ENCODE data around the gene SMYD3.

DNA sequence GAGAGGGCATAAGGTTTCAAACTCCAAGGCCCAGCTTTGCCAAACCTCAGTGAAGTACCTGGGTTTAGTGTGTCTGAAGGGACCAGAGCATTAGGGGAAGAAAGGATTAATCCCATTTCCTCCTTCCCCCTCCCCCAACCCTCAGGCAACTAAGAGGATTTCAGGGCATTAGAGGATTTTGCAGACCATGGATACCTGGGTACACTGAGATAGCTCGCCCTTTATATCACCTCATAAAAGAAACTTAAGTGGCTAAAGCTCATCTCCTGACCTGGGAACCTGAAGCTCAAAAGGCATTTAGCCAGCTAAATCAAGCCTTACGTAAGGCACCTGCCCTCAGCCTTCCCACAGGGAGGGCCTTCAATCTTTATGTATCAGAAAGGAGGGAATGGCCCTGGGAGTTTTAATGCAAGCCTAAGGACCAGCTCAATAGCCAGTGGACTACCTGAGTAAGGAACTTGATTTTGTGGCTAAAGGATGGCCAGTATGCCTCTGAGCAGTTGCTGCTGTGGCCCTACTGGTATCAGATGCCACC, 26.4 kb upstream of the SMYD3 start:
- TF ChIP-seq CTCF (IDR thresholded peaks at IDR 0.05) (no peak), POLR2AphosphoS5 (IDR thresholded peaks at IDR 0.05) (no peak), EP300 (IDR thresholded peaks at IDR 0.05) (no peak), POLR2A (IDR thresholded peaks at IDR 0.05) (no peak)

All from gastroesophageal sphincter (tissue), 3 donors.